HG02970 (cell line): ENCODE results near the gene KCNMA1.

Experiments used
- ATAC-seq: cut with Tn5 transposase; IDR thresholded peaks from one replicate; pipeline ENCODE4 v1.9.1; 2021; ENCODE audit warnings: mild to moderate bottlenecking, moderate library complexity, moderate number of reproducible peaks; ENCODE audit not compliant: unreplicated experiment, low FRiP score

The KCNMA1 gene

DNA sequence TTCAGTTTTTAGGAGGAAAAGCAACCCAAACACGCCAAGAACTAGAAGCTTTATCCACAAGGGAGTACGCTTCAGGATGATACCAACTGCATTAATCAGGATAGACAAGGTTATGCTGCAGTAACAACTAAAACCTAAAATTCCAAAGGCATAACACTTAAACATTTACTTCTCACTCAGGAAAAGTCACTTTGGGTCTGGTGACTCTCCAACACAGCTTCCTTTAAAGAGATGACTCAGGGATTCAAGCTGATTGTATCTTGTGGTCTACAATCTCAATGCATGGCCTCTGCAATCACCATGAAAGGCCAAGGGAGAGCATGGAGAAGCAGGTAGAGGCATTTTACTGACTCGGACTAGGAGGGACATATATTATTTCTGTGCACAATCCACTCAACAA is 315.8 kb downstream of the KCNMA1 start:
- ATAC-seq, result no peak

DNA sequence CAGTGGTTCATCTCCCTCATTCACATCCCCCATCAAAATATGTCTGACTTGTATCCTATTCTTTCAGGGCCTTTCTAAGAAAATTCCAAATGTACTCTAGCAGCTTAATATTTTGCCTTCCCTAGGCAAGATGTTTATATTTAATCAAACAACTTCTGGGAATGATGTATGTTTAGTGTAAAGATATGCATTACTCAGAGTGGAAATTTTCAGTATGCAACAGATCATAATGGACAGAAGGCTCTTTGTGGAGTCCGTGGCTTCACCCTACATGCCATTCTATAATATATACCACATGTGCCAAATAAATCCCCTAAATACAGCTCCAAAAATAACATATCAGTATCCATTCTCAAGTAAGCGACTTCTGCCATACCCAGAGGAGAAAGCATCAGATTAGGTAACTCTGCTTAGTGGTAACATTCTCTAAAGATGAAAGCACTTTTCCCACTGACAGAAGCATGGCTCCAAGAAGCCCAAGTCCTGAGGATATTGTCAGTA is 316.6 kb downstream of the KCNMA1 start:
- ATAC-seq, result no peak

DNA sequence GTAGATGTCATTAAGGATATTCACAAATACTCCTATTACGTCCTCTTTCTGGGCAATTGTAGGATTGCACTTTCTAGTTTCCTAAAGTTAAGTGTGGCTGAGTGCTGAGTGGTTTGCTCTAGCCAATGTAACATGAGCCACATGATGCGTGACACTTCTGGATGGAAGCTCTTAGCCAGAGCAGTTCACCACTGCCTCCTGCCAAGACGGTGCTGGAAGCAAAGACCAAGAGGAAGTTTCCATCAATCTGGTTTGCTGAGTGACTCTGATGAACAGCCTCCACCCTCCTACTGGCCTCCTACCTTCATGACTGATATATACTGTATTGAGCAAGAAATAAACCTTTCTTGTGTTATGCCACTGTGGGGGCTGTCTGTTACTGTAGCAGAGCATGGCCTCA is 318.1 kb downstream of the KCNMA1 start:
- no peak for ATAC-seq

GRCh38 chr10:77318739-77319138 is 318.9 kb downstream of the KCNMA1 start:
- no peak for ATAC-seq

GRCh38 chr10:77317221-77317620 is 320.4 kb downstream of the KCNMA1 start:
- ATAC-seq, result no peak

DNA sequence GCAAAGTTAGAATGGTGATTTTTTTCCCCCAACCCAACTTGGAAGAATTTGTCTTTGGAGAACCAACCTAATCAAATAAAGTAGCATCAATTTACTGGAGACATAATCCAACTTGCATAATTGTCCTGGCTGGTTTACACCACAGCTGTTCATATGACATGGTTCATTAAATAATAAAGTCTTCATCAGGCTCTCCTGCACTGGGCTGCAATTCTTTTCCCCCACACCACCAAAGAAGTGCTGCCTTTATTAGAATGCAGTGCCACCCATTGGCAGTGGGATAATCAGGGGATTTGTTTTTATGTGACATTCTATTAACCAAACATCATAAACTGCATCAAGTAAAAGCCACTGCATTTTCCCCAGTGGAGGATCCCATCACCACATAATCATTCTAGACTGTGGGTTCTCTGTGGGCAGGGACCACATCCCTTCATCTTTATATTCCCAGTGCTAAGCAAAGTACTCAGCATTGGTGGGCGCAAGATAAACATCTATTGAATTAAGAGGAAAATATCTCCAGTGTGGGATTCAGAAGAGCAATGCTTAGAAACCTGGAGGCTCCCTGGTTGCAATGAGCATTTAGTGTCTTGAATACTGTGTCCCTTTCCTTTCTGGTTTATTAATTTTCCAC is 322.0 kb downstream of the KCNMA1 start:
- no peak for ATAC-seq

DNA sequence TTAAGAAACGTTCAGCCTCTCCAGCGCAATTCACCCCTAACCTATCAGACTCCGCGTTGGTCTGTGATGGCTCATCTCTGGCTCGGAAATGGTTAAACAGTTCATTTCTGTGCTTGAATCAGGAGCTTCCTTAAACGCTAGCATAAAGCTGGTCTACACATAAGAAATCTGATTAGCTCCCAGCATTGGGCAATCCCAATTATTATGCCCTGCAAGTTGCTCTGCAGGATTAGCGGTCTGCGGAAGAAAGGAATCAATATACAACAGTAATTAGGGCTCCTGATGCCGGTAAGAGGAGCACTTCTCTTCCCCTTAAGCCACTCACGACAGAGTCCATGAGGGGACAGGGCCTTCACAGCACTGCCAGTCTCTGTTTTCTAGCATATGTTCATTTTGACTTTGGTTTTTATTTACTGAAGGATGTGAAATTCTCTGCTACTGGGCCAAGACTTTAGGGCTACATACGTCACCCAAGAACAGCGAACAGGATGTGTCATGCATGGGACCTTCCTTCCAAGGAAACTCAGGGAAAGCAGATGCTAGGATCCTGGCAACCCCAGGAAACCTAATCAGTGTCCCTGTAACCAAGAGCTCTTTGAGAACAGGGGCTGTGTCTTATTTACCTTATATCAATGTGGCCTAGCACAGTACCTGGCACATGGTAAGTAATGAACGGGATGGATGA is 324.4 kb downstream of the KCNMA1 start:
- ATAC-seq, result no peak

DNA sequence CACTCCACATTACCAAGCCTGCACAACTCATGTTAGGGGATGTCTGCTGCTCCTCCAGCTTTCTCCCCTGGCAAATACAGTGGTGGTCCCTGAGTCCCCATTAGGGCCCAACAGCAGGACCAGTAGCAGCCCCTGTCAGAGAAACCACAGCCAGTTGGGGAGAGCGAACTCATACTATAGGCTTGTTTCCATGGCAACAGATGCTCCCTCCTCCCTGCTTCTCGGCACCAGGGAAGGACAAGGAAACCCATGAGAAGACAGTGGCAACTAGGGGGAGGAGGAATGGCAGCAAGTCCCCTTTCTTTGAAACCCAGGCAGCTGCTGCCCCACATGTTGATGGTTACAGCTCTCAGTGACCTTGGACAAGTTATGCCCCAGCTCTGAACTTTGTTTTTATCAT is 326.4 kb downstream of the KCNMA1 start:
- no peak for ATAC-seq

GRCh38 chr10:77310288-77310840 is 327.2 kb downstream of the KCNMA1 start:
- ATAC-seq, result no peak

DNA sequence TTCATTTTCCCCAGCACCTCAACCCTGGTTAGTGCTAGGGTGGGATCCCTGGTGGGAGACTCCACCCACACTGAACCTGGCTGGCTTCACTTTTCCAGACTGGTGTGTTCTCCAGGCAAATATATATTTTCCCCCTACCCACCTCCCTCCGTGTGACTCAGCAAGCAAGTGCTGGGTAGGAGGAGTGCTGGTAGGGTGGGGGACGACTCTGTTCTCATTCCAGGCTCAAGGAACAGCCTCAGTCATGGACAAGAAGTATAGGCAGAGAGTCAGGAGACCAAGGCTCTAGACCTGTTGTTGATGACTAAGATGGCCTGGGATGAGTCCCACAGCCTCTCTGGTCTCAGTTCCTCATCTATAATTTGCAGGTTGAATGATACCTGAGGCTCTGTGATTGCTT is 328.1 kb downstream of the KCNMA1 start:
- ATAC-seq, result no peak

DNA sequence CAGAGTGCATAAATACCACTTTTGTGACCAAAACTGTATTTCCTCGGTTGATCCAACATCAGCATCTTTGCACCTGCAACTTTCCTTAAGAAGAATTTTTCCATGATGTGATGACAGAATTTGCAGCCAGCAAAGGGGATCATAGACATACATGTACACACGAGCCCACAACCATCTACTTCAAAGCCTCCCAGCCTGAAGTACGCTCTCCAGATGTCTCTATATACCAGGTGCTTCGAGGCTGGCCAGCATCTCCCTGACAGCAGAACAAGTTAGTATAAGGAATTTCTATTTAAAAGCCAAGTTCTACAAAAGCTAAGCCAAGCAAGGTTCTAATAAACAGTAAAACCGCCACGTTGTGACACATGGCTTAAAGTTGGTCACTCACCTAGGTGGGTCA is 328.5 kb downstream of the KCNMA1 start:
- ATAC-seq, result no peak

- ATAC-seq, result no peak
Measured at GRCh38 chr10:77308084-77308732, 329.4 kb downstream of the KCNMA1 start.

GRCh38 chr10:77306666-77307065 is 330.9 kb downstream of the KCNMA1 start:
- ATAC-seq, result no peak

DNA sequence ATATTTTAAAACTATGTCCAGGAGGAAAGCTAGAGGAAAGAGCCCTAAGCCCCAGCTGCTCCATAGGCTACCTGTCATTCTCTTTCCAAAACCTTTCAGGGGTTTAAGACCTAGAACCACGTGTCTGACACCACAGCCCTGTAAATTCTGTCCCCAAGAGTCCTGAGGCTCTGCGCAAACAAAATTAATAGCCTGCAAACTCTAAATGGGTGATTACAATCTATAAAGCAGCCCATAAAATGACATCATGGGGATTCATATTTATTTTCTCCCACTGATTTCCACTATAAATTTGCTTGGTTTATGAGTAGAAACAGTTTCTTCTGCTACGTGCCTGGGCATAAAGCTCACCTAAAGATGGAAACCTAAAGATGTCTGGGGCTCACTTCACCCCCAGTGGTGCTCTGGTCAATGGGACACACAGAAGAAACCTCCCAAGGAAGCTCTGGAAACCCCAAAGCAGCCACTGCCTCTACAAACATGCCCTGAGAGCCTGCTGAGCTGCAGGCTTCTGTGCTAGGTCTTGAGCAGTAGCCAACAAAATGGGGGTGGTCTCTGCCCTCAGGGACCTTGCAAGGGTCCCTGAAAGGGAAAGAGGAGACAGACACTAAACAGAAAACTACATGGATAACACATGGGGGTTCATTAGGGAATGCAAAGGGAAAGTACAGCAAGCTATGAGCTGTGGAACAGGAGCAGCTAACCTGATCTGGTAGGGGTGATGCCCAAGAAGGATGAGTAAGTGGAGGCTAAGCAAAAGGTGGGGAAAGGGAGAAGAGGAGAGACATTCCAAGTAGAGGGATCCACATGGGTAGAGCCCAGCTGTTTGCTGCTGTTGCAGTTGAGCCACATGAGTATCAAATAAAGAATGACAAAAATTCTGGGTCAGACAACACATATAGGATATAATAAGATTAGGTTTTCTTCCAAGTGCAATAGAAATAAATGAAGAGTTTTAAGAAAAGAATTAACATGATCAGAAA is 331.7 kb downstream of the KCNMA1 start:
- no peak for ATAC-seq

- ATAC-seq, result no peak
Measured at GRCh38 chr10:77304192-77304591, 333.4 kb downstream of the KCNMA1 start.

DNA sequence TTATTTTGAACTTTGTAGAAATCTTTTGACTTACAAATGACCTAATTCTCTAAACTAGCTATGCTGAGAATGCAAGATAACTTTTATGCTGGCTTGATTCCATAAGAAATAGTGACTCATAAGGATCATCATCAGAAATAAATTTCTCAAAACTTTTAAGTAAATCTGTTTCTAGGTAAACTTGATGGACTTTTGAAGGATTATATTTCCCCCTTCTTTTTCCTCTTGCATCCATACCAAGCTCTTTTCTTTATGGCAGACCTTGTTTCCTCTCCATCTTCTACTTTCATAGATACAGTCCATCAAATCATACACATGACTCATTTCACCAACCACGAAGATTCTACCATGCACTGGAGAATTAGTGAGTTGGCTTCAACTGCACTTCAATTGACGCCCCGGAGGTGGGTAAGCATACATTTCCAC is 336.3 kb downstream of the KCNMA1 start:
- ATAC-seq, result no peak

GRCh38 chr10:77300682-77301302 is 336.8 kb downstream of the KCNMA1 start:
- no peak for ATAC-seq

- ATAC-seq, result no peak
Measured at GRCh38 chr10:77299320-77299719, 338.3 kb downstream of the KCNMA1 start.

DNA sequence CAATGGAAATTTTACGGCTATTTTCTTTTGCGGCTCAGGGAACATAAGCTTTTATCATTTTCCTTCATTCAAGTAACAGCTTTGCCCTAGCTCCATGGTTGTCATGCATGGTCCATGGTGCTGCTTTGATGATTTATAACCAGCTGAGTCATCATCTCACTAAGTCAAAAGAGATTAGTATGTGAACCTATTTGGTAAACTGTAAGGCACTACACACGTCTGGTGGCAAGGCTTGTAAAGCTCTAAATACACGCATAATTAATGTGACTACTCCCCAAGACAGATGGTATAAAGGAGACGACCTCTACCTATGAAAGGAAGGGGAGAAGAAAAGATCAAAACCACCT is 340.2 kb downstream of the KCNMA1 start:
- ATAC-seq, result no peak
